ENCODE data around the gene UQCRHL.
"Not testable (repeated sequence)": the region's sequence is repeated elsewhere in the genome, so short reads cannot be mapped to it uniquely, and the experiment has no call there.

DNA sequence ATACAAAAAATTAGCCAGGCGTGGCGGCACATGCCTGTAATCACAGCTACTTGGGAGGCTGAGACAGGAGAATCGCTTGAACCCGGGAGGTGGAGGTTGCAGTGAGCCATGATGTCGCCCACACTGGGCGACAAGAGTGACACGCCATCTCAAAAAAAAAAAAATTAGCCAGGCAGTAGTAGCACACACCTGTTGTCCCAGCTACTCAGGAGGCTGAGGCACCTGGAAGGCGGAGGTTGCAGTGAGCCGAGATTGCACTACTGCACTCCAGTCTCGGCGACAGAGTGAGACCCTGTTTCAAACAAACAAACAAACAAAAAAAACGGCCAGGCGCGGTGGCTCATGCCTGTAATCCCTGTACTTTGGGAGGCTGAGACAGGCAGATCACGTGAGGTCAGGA, 20.1 kb upstream of the UQCRHL start:
- not testable (repeated sequence) for TF ChIP-seq CTCF, POLR2AphosphoS5, POLR2A, EP300 (IDR thresholded peaks at IDR 0.05)
